ENCODE results near the gene ZNF708. TPM values are rescaled to one million over a fixed set of nuclear protein-coding genes. Genes with fewer than 3 reads are reported as not detected.
"Not testable (repeated sequence)": the region's sequence is repeated elsewhere in the genome, so short reads cannot be mapped to it uniquely, and the experiment has no call there.

Gene ZNF708
- total and polyA plus RNA-seq, 4 donors: 19.5 to 43.2 (median 23.4) TPM

- peak in 1 of 6 donors; percentile 32 for DNase-seq (ENCODE audit: low read depth in 4 of 6, low spot score in 6 of 6)
- 39% methylated on average over 5 of the region's 8 CpGs for WGBS (ENCODE audit: insufficient coverage)
Observed at GRCh38 chr19:21322528-21322927, 6.7 kb downstream of the ZNF708 start.

GRCh38 chr19:21321996-21322395 is 7.2 kb downstream of the ZNF708 start:
- Histone ChIP-seq H3K36me3 (ENCODE audit: control insufficient read depth, insufficient read depth, low read length) (peaks cover 4% of the 10 kb centered on the region), H3K4me3 (ENCODE audit: low read depth, low read length) (no peak overlapping the region), H3K4me1 (ENCODE audit: control insufficient read depth, insufficient read depth, low read length) (peaks cover 8% of the 10 kb centered on the region), H3K27me3 (ENCODE audit: control insufficient read depth, insufficient read depth, low read length) (no peaks in the 10 kb centered on the region), H3K27ac (ENCODE audit: low read depth, low read length) (no peak overlapping the region), H3K9me3 (ENCODE audit: control insufficient read depth, insufficient read depth, low read length) (no peaks in the 10 kb centered on the region)
- 85% methylated on average over 2 of the region's 4 CpGs for WGBS (ENCODE audit: insufficient coverage)
- DNase-seq (ENCODE audit: low read depth in 4 of 6, low spot score in 6 of 6): no peak

More at GRCh38 chr19:21322528-21322927, 6.7 kb downstream of the ZNF708 start:
- H3K36me3 ChIP-seq (ENCODE audit: control insufficient read depth, insufficient read depth, low read length): peaks cover 4% of the 10 kb centered on the region
- no peak overlapping the region for H3K4me3 ChIP-seq (ENCODE audit: low read depth, low read length)
- H3K9me3 ChIP-seq (ENCODE audit: control insufficient read depth, insufficient read depth, low read length): no peaks in the 10 kb centered on the region
- H3K27ac ChIP-seq (ENCODE audit: low read depth, low read length): no peak overlapping the region
- H3K4me1 ChIP-seq (ENCODE audit: control insufficient read depth, insufficient read depth, low read length): peaks cover 8% of the 10 kb centered on the region
- H3K27me3 ChIP-seq (ENCODE audit: control insufficient read depth, insufficient read depth, low read length): no peaks in the 10 kb centered on the region

- Histone ChIP-seq H3K4me3 (ENCODE audit: low read depth, low read length) (no peak overlapping the region), H3K4me1 (ENCODE audit: control insufficient read depth, insufficient read depth, low read length) (peaks cover 8% of the 10 kb centered on the region), H3K36me3 (ENCODE audit: control insufficient read depth, insufficient read depth, low read length) (peaks cover 2% of the 10 kb centered on the region), H3K27me3 (ENCODE audit: control insufficient read depth, insufficient read depth, low read length) (no peaks in the 10 kb centered on the region), H3K9me3 (ENCODE audit: control insufficient read depth, insufficient read depth, low read length) (no peaks in the 10 kb centered on the region), H3K27ac (ENCODE audit: low read depth, low read length) (no peak overlapping the region)
- WGBS (ENCODE audit: insufficient coverage): 94% methylated on average over 2 of the region's 4 CpGs
- DNase-seq (ENCODE audit: low read depth in 4 of 6, low spot score in 6 of 6): no peak
Observed at GRCh38 chr19:21321134-21321533, 8.1 kb downstream of the ZNF708 start.

- peaks cover 3% of the 10 kb centered on the region for H3K36me3 ChIP-seq (ENCODE audit: control insufficient read depth, insufficient read depth, low read length)
- no peak for DNase-seq (ENCODE audit: low read depth in 4 of 6, low spot score in 6 of 6)
- no peak overlapping the region for H3K27ac ChIP-seq (ENCODE audit: low read depth, low read length)
- H3K27me3 ChIP-seq (ENCODE audit: control insufficient read depth, insufficient read depth, low read length): no peaks in the 10 kb centered on the region
- no peaks in the 10 kb centered on the region for H3K9me3 ChIP-seq (ENCODE audit: control insufficient read depth, insufficient read depth, low read length)
- peaks cover 8% of the 10 kb centered on the region for H3K4me1 ChIP-seq (ENCODE audit: control insufficient read depth, insufficient read depth, low read length)
- 83% methylated on average over 1 of the region's 1 CpG for WGBS (ENCODE audit: insufficient coverage)
- no peak overlapping the region for H3K4me3 ChIP-seq (ENCODE audit: low read depth, low read length)
Observed at GRCh38 chr19:21317821-21318220, 11.4 kb downstream of the ZNF708 start.

GRCh38 chr19:21314676-21315075 is 14.5 kb downstream of the ZNF708 start:
- no peaks in the 10 kb centered on the region for H3K4me1 ChIP-seq (ENCODE audit: control insufficient read depth, insufficient read depth, low read length)
- H3K4me3 ChIP-seq (ENCODE audit: low read depth, low read length): no peak overlapping the region
- no CpG with 5 or more reads among the region's 1 CpG for WGBS (ENCODE audit: insufficient coverage)
- no peak overlapping the region for H3K27ac ChIP-seq (ENCODE audit: low read depth, low read length)
- H3K9me3 ChIP-seq (ENCODE audit: control insufficient read depth, insufficient read depth, low read length): no peaks in the 10 kb centered on the region
- no peaks in the 10 kb centered on the region for H3K27me3 ChIP-seq (ENCODE audit: control insufficient read depth, insufficient read depth, low read length)
- DNase-seq (ENCODE audit: low read depth in 4 of 6, low spot score in 6 of 6): no peak
- H3K36me3 ChIP-seq (ENCODE audit: control insufficient read depth, insufficient read depth, low read length): peaks cover 6% of the 10 kb centered on the region

GRCh38 chr19:21312807-21313206 is 16.4 kb downstream of the ZNF708 start:
- not testable (repeated sequence) for H3K4me3 ChIP-seq (ENCODE audit: low read depth, low read length); H3K27ac ChIP-seq (ENCODE audit: low read depth, low read length); H3K27me3 ChIP-seq (ENCODE audit: control insufficient read depth, insufficient read depth, low read length); H3K4me1 ChIP-seq (ENCODE audit: control insufficient read depth, insufficient read depth, low read length); H3K9me3 ChIP-seq (ENCODE audit: control insufficient read depth, insufficient read depth, low read length); H3K36me3 ChIP-seq (ENCODE audit: control insufficient read depth, insufficient read depth, low read length); DNase-seq (ENCODE audit: low read depth in 4 of 6, low spot score in 6 of 6)
- WGBS (ENCODE audit: insufficient coverage): 86% methylated on average over 1 of the region's 2 CpGs

GRCh38 chr19:21308773-21309172 is 20.4 kb downstream of the ZNF708 start:
- DNase-seq (ENCODE audit: low read depth in 4 of 6, low spot score in 6 of 6): no peak
- 100% methylated on average over 1 of the region's 2 CpGs for WGBS (ENCODE audit: insufficient coverage)
- no peaks in the 10 kb centered on the region for H3K4me1 ChIP-seq (ENCODE audit: control insufficient read depth, insufficient read depth, low read length)
- peaks cover 10% of the 10 kb centered on the region for H3K36me3 ChIP-seq (ENCODE audit: control insufficient read depth, insufficient read depth, low read length)
- no peaks in the 10 kb centered on the region for H3K27me3 ChIP-seq (ENCODE audit: control insufficient read depth, insufficient read depth, low read length)
- no peak overlapping the region for H3K27ac ChIP-seq (ENCODE audit: low read depth, low read length)
- no peaks in the 10 kb centered on the region for H3K9me3 ChIP-seq (ENCODE audit: control insufficient read depth, insufficient read depth, low read length)
- H3K4me3 ChIP-seq (ENCODE audit: low read depth, low read length): no peak overlapping the region

- not testable (repeated sequence) for H3K4me1 ChIP-seq (ENCODE audit: control insufficient read depth, insufficient read depth, low read length); H3K4me3 ChIP-seq (ENCODE audit: low read depth, low read length); H3K27me3 ChIP-seq (ENCODE audit: control insufficient read depth, insufficient read depth, low read length); H3K27ac ChIP-seq (ENCODE audit: low read depth, low read length); H3K9me3 ChIP-seq (ENCODE audit: control insufficient read depth, insufficient read depth, low read length); DNase-seq (ENCODE audit: low read depth in 4 of 6, low spot score in 6 of 6)
- 100% methylated on average over 1 of the region's 3 CpGs for WGBS (ENCODE audit: insufficient coverage)
- peaks cover 15% of the 10 kb centered on the region for H3K36me3 ChIP-seq (ENCODE audit: control insufficient read depth, insufficient read depth, low read length)
Observed at GRCh38 chr19:21306881-21307479, 22.2 kb downstream of the ZNF708 start.

GRCh38 chr19:21293768-21294167 is 35.4 kb downstream of the ZNF708 start:
- H3K9me3 ChIP-seq (ENCODE audit: control insufficient read depth, insufficient read depth, low read length); H3K27me3 ChIP-seq (ENCODE audit: control insufficient read depth, insufficient read depth, low read length); DNase-seq (ENCODE audit: low read depth in 4 of 6, low spot score in 6 of 6); H3K27ac ChIP-seq (ENCODE audit: low read depth, low read length); H3K36me3 ChIP-seq (ENCODE audit: control insufficient read depth, insufficient read depth, low read length); H3K4me3 ChIP-seq (ENCODE audit: low read depth, low read length); H3K4me1 ChIP-seq (ENCODE audit: control insufficient read depth, insufficient read depth, low read length): not testable (repeated sequence)
- WGBS (ENCODE audit: insufficient coverage): no CpG with 5 or more reads among the region's 1 CpG

GRCh38 chr19:21269813-21270212 is 59.4 kb downstream of the ZNF708 start:
- H3K27ac ChIP-seq (ENCODE audit: low read depth, low read length): no peak overlapping the region
- no peaks in the 10 kb centered on the region for H3K27me3 ChIP-seq (ENCODE audit: control insufficient read depth, insufficient read depth, low read length)
- no peaks in the 10 kb centered on the region for H3K4me1 ChIP-seq (ENCODE audit: control insufficient read depth, insufficient read depth, low read length)
- H3K4me3 ChIP-seq (ENCODE audit: low read depth, low read length): no peak overlapping the region
- WGBS (ENCODE audit: insufficient coverage): 100% methylated on average over 1 of the region's 2 CpGs
- DNase-seq (ENCODE audit: low read depth in 4 of 6, low spot score in 6 of 6): no peak
- H3K36me3 ChIP-seq (ENCODE audit: control insufficient read depth, insufficient read depth, low read length): no peaks in the 10 kb centered on the region
- peaks cover under 1% of the 10 kb centered on the region for H3K9me3 ChIP-seq (ENCODE audit: control insufficient read depth, insufficient read depth, low read length)

All from spinal cord (tissue), 10 donors.